IMR-90 (cell line): ENCODE measurements around the gene GRIN2B. TPM values are rescaled to one million over a fixed set of nuclear protein-coding genes. Genes with fewer than 3 reads are reported as not detected.

ENCODE experiments used
- ATAC-seq: fragments of 200-7000 bp; cut with Tn5 transposase; 2 replicates; pipeline ENCODE4 v1.9.1; 2020; ENCODE audit warnings: low read depth, mild to moderate bottlenecking, moderate library complexity
- BruUV-seq: library from RNA; stranded (reverse); fragments of 400-500 nt; replicated peaks from 2 replicates; lab custom pipeline; 2021; lab: Mats Ljungman, UMichigan
- CTCF ChIA-PET: fragments of 300-600 bp; formaldehyde crosslinking; extraction: SDS; loops from one replicate; lab custom pipeline; 2021; ENCODE audit warnings: antibody characterized with exemption; lab: Yijun Ruan, JAX
- POLR2A ChIA-PET: fragments of 300-600 bp; sonication (Branson Sonifier 250); formaldehyde crosslinking; loops from one replicate; lab custom pipeline; 2022; ENCODE audit warnings: antibody characterized with exemption; ENCODE audit not compliant: unreplicated experiment; lab: Charles Lee
- DNase-seq: peaks from one replicate; pipeline ENCODE4 v3.0.0; 2013
- H2AFZ ChIP-seq: replicated peaks from 2 replicates; pipeline ENCODE3; 2013; ENCODE audit warnings: low read length, mild to moderate bottlenecking; ENCODE audit not compliant: poor library complexity
- H2AK5ac ChIP-seq: 2 replicates; pipeline ENCODE4 v1.6.1; 2013; ENCODE audit warnings: low read depth, low read length, inconsistent platforms
- H2AK9ac ChIP-seq: replicated peaks from 2 replicates; pipeline ENCODE3; 2013; ENCODE audit warnings: mild to moderate bottlenecking, low read depth, low read length, moderate library complexity; ENCODE audit not compliant: poor library complexity
- H2BK120ac ChIP-seq: 2 replicates; pipeline ENCODE4 v1.6.1; 2013; ENCODE audit warnings: low read depth, low read length, inconsistent platforms
- H2BK15ac ChIP-seq: 3 replicates; pipeline ENCODE4 v1.6.1; 2013; ENCODE audit warnings: low read depth, low read length, inconsistent platforms
- H2BK20ac ChIP-seq: 2 replicates; pipeline ENCODE4 v1.6.1; 2013; ENCODE audit warnings: low read depth, mild to moderate bottlenecking, inconsistent platforms, low read length, moderate library complexity
- H2BK5ac ChIP-seq: 2 replicates; pipeline ENCODE4 v1.6.1; 2013; ENCODE audit warnings: mild to moderate bottlenecking, low read depth, low read length, inconsistent platforms; ENCODE audit not compliant: poor library complexity, severe bottlenecking
- H3K14ac ChIP-seq: replicated peaks from 2 replicates; pipeline ENCODE4 v1.6.1; 2013; ENCODE audit warnings: low read depth, low read length, inconsistent platforms
- H3K18ac ChIP-seq: 2 replicates; pipeline ENCODE4 v1.6.1; 2013; ENCODE audit warnings: low read depth, low read length, control low read depth
- H3K23ac ChIP-seq: 2 replicates; pipeline ENCODE4 v1.6.1; 2013; ENCODE audit warnings: low read depth, low read length, inconsistent platforms
- H3K27ac ChIP-seq: 2 replicates; pipeline ENCODE4 v1.5.1; 2013; ENCODE audit warnings: mild to moderate bottlenecking, control low read depth, low read length; ENCODE audit not compliant: insufficient read depth
- H3K27me3 ChIP-seq: 2 replicates; pipeline ENCODE4 v1.6.1; 2013; ENCODE audit warnings: low read length; ENCODE audit not compliant: control insufficient read depth, insufficient read depth
- H3K36me3 ChIP-seq: 2 replicates; pipeline ENCODE4 v1.6.1; 2013; ENCODE audit warnings: low read length, mixed read lengths; ENCODE audit not compliant: control insufficient read depth, insufficient read depth
- H3K4ac ChIP-seq: 2 replicates; pipeline ENCODE4 v1.6.1; 2013; ENCODE audit warnings: low read depth, low read length, inconsistent platforms
- H3K4me1 ChIP-seq: 2 replicates; pipeline ENCODE4 v1.6.1; 2013; ENCODE audit warnings: low read length, mixed read lengths; ENCODE audit not compliant: control insufficient read depth, insufficient read depth
- H3K4me2 ChIP-seq: 2 replicates; pipeline ENCODE4 v1.6.1; 2013; ENCODE audit warnings: low read depth, mild to moderate bottlenecking, control low read depth, low read length, moderate library complexity
- H3K4me3 ChIP-seq: 2 replicates; pipeline ENCODE4 v1.5.1; 2013; ENCODE audit warnings: low read depth, mild to moderate bottlenecking, control low read depth, low read length, moderate library complexity; ENCODE audit not compliant: insufficient read depth
- H3K56ac ChIP-seq: 2 replicates; pipeline ENCODE4 v1.6.1; 2013; ENCODE audit warnings: low read length, inconsistent platforms; ENCODE audit not compliant: insufficient read depth; ENCODE audit errors: extremely low read depth
- H3K79me1 ChIP-seq, 2 experiments: 2 replicates each; pipeline ENCODE4 v1.6.1; 2013; ENCODE audit warnings: low read length in 2 of 2, inconsistent platforms in 1 of 2, low read depth in 1 of 2
- H3K9ac ChIP-seq: 2 replicates; pipeline ENCODE4 v1.6.1; 2013; ENCODE audit warnings: low read depth, low read length, control low read depth
- H3K9me1 ChIP-seq: 2 replicates; pipeline ENCODE4 v1.6.1; 2013; ENCODE audit warnings: low read length, inconsistent platforms; ENCODE audit not compliant: insufficient read depth
- H3K9me3 ChIP-seq: 2 replicates; pipeline ENCODE4 v1.6.1; 2013; ENCODE audit warnings: low read length; ENCODE audit not compliant: control insufficient read depth, insufficient read depth
- H4K20me1 ChIP-seq: 2 replicates; pipeline ENCODE4 v1.6.1; 2013; ENCODE audit warnings: low read length, inconsistent platforms; ENCODE audit not compliant: insufficient read depth
- H4K5ac ChIP-seq: 2 replicates; pipeline ENCODE4 v1.6.1; 2013; ENCODE audit warnings: mild to moderate bottlenecking, low read depth, low read length, control low read depth
- H4K8ac ChIP-seq, 2 experiments: 2 replicates each; pipeline ENCODE4 v1.6.1; 2013; ENCODE audit warnings: low read depth in 2 of 2, low read length in 2 of 2, control low read depth in 1 of 2, inconsistent platforms in 1 of 2
- H4K91ac ChIP-seq: 2 replicates; pipeline ENCODE4 v1.6.1; 2013; ENCODE audit warnings: low read depth, low read length, inconsistent platforms; ENCODE audit not compliant: insufficient read depth
- CEBPB ChIP-seq: IDR thresholded peaks from 2 replicates; pipeline ENCODE4 v1.6.1; 2012; ENCODE audit warnings: low read depth, low read length, improper control_type of control experiment
- CHD1 ChIP-seq: IDR thresholded peaks from 2 replicates; pipeline ENCODE4 v1.6.1; 2012; ENCODE audit warnings: low read depth, low read length, improper control_type of control experiment
- ELK1 ChIP-seq: fragments of 150-350 bp; IDR thresholded peaks from 2 replicates; pipeline ENCODE4 v1.6.1; 2016; ENCODE audit warnings: low read depth, mild to moderate bottlenecking, low read length, moderate library complexity, borderline replicate concordance
- FOS ChIP-seq: fragments of 150-350 bp; IDR thresholded peaks from 2 replicates; pipeline ENCODE4 v1.6.1; 2016; ENCODE audit warnings: low read depth, low read length
- MAFK ChIP-seq: IDR thresholded peaks from 2 replicates; pipeline ENCODE4 v1.6.1; 2012; ENCODE audit warnings: low read depth, low read length, improper control_type of control experiment
- MAZ ChIP-seq: IDR thresholded peaks from 2 replicates; pipeline ENCODE4 v1.6.1; 2012; ENCODE audit warnings: low read depth, mild to moderate bottlenecking, low read length, improper control_type of control experiment, moderate library complexity, borderline replicate concordance
- NFE2L2 ChIP-seq: fragments of 150-350 bp; IDR thresholded peaks from 2 replicates; pipeline ENCODE4 v1.6.1; 2016; ENCODE audit warnings: low read depth, mild to moderate bottlenecking, low read length
- POLR2A ChIP-seq: IDR thresholded peaks from 2 replicates; pipeline ENCODE4 v1.6.1; 2012; ENCODE audit warnings: mild to moderate bottlenecking, low read depth, low read length
- RAD21 ChIP-seq: IDR thresholded peaks from 2 replicates; pipeline ENCODE4 v1.6.1; 2012; ENCODE audit warnings: low read length, improper control_type of control experiment
- RCOR1 ChIP-seq: IDR thresholded peaks from 2 replicates; pipeline ENCODE4 v1.6.1; 2012; ENCODE audit warnings: mild to moderate bottlenecking, low read length, improper control_type of control experiment; ENCODE audit not compliant: insufficient replicate concordance
- RFX5 ChIP-seq: IDR thresholded peaks from 2 replicates; pipeline ENCODE4 v1.8.0; 2012; ENCODE audit warnings: low read depth, mild to moderate bottlenecking, low read length, moderate library complexity
- SMC3 ChIP-seq: fragments of 150-350 bp; IDR thresholded peaks from 2 replicates; pipeline ENCODE4 v1.6.1; 2016; ENCODE audit warnings: low read depth, mild to moderate bottlenecking, antibody characterized with exemption, low read length, moderate library complexity
- USF2 ChIP-seq: fragments of 150-350 bp; IDR thresholded peaks from 2 replicates; pipeline ENCODE4 v1.6.1; 2017; ENCODE audit warnings: mild to moderate bottlenecking, antibody characterized with exemption, low read length, low read depth
- WGBS, 2 experiments: methylation state at CpG; one replicate each; pipeline versions ENCODE4 v1.1.5 to v1.1.7; 2013; ENCODE audit warnings: missing lambda C conversion rate in 2 of 2; ENCODE audit not compliant: insufficient read length in 1 of 2; ENCODE audit errors: extremely low coverage in 2 of 2; 5-methylcytosine and 5-hydroxymethylcytosine counted together
- dilution Hi-C: fragments of 300-500 bp; cut with HindIII; formaldehyde crosslinking; loops from one replicate; pipeline ENCODE4 v1.14.3; 2018; ENCODE audit warnings: low sequenced_read_pairs; ENCODE audit not compliant: unreplicated experiment
- in situ Hi-C: fragments of 300-500 bp; cut with MboI; formaldehyde crosslinking; loops from 3 replicates; pipeline ENCODE4 v1.14.3; 2019; ENCODE audit warnings: low sequenced_read_pairs, inconsistent platforms, mixed read lengths
- intact Hi-C: fragments of 100-400 bp; cut with micrococcal nuclease; formaldehyde crosslinking; loops from 2 replicates; pipeline ENCODE4 v1.10.0; 2022
- polyA plus RNA-seq, 3 experiments: library from polyadenylated mRNA; depleted of rRNA; stranded (reverse); fragments of >200 nt; gene quantifications; 2 replicates each; pipeline ENCODE4 v1.2.3, GENCODE V29; 2012; ENCODE audit warnings: low replicate concordance in 1 of 3
- total RNA-seq: library from RNA; depleted of rRNA; stranded (reverse); fragments of >200 nt; gene quantifications from 2 replicates; pipeline ENCODE4 v1.2.3, GENCODE V29; 2012
- TF ChIP-seq, protein P1 (sequence below): conservative IDR thresholded peaks from 2 replicates; pipeline ENCODE4 v1.5.1; 2012; ENCODE audit warnings: mild to moderate bottlenecking, low read depth, low read length, improper control_type of control experiment

GRIN2B gene
- total and polyA plus RNA-seq, 2 of the 4 experiments (the other 2 are of a cell fraction), result under 0.01 TPM; not detected in 1

DNA sequence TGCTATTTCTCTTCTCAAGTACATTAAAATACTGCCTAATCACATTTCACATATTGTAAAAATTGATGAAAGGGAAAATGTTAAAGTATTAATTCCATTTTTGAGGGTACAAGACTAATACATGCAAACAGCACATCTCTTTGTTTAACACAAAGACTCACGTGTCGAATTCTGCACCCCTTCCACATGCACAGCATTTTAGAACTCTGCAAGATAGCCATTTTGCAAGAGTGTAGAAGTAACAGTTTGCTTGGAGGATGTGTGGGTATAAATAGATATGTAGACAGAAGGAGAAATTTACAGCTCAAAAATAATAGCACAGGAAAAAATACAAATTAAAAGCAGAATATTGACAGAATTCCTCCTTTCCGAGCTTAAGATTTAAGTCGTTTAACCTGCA, 2.5 kb downstream of the GRIN2B start:
- no peak overlapping the region for H2BK5ac ChIP-seq
- no TSS peak for BruUV-seq
- H2BK20ac ChIP-seq, result no peak overlapping the region
- no peak overlapping the region for H3K4ac ChIP-seq
- no peaks in the 10 kb centered on the region for H3K4me1 ChIP-seq
- DNase-seq (no peak), ATAC-seq (no peak)
- H4K91ac ChIP-seq, result no peak overlapping the region
- no peak overlapping the region for H3K23ac ChIP-seq
- H2AK9ac ChIP-seq, result no peak overlapping the region
- H3K18ac ChIP-seq, result no peak overlapping the region
- H3K36me3 ChIP-seq, result no peaks in the 10 kb centered on the region
- H3K56ac ChIP-seq, result no peak overlapping the region
- in situ Hi-C loops (no loop called here), dilution Hi-C loops (no loop called here), intact Hi-C loops (no loop called here)
- H4K8ac ChIP-seq, result no peak overlapping the region
- no peak for TF ChIP-seq ELK1
- no peak for TF ChIP-seq MAZ
- no peak for TF ChIP-seq CHD1
- no peak for TF ChIP-seq MAFK
- TF ChIP-seq SMC3, result no peak
- TF ChIP-seq USF2, result no peak
- TF ChIP-seq, protein P1, sequence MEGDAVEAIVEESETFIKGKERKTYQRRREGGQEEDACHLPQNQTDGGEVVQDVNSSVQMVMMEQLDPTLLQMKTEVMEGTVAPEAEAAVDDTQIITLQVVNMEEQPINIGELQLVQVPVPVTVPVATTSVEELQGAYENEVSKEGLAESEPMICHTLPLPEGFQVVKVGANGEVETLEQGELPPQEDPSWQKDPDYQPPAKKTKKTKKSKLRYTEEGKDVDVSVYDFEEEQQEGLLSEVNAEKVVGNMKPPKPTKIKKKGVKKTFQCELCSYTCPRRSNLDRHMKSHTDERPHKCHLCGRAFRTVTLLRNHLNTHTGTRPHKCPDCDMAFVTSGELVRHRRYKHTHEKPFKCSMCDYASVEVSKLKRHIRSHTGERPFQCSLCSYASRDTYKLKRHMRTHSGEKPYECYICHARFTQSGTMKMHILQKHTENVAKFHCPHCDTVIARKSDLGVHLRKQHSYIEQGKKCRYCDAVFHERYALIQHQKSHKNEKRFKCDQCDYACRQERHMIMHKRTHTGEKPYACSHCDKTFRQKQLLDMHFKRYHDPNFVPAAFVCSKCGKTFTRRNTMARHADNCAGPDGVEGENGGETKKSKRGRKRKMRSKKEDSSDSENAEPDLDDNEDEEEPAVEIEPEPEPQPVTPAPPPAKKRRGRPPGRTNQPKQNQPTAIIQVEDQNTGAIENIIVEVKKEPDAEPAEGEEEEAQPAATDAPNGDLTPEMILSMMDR, result no peak
- TF ChIP-seq RFX5, result no peak
- TF ChIP-seq POLR2A, result no peak
- no peak for TF ChIP-seq FOS
- TF ChIP-seq RAD21, result no peak
- TF ChIP-seq RCOR1, result no peak
- no peak for TF ChIP-seq CEBPB
- no peak for TF ChIP-seq NFE2L2
- H3K9ac ChIP-seq, result no peak overlapping the region
- H2AFZ ChIP-seq, result no peak overlapping the region
- H3K4me3 ChIP-seq, result no peak overlapping the region
- H2BK15ac ChIP-seq, result no peak overlapping the region
- H2BK120ac ChIP-seq, result no peak overlapping the region
- H3K27ac ChIP-seq, result no peak overlapping the region
- no peak overlapping the region for H3K4me2 ChIP-seq
- CTCF ChIA-PET, result no interaction called here
- H3K9me1 ChIP-seq, result no peaks in the 10 kb centered on the region
- 26% methylated on average over 2 of the region's 4 CpGs; no CpG with 5 or more reads in 1 of the 2 experiments for WGBS, 2 experiments
- peaks cover 2% of the 10 kb centered on the region; the same call in 1 of the 2 replicates for H3K9me3 ChIP-seq
- H4K5ac ChIP-seq, result no peak overlapping the region
- no peak overlapping the region for H3K14ac ChIP-seq
- H3K27me3 ChIP-seq, result peaks cover 8% of the 10 kb centered on the region
- POLR2A ChIA-PET, result no interaction called here
- H2AK5ac ChIP-seq, result no peak overlapping the region
- no peaks in the 10 kb centered on the region for H4K20me1 ChIP-seq
- no peaks in the 10 kb centered on the region for H3K79me1 ChIP-seq
